HepG2 (cell line): ENCODE data around the gene SFTA2. TPM values are rescaled to one million over a fixed set of nuclear protein-coding genes. Genes with fewer than 3 reads are reported as not detected.

ENCODE experiments used
- DPF2 ChIP-seq: sonication (generic); formaldehyde crosslinking; IDR thresholded peaks from 2 replicates; pipeline ENCODE4 v1.4.0; 2020; ENCODE audit warnings: mild to moderate bottlenecking, low read depth, missing genetic modification reagents, borderline replicate concordance
- GPBP1L1 ChIP-seq: sonication (generic); formaldehyde crosslinking; IDR thresholded peaks from 2 replicates; pipeline ENCODE4 v1.5.0; 2020; ENCODE audit warnings: mild to moderate bottlenecking, missing genetic modification reagents
- HNRNPK ChIP-seq: fragments of 200-400 bp; formaldehyde crosslinking; IDR thresholded peaks from 2 replicates; pipeline ENCODE4 v1.6.1; 2018; ENCODE audit warnings: low read length, low read depth, moderate library complexity, mild to moderate bottlenecking; ENCODE audit not compliant: poor library complexity, severe bottlenecking
- SRSF4 ChIP-seq: fragments of 200-400 bp; formaldehyde crosslinking; IDR thresholded peaks from one replicate; pipeline ENCODE4 v1.6.1; 2018; ENCODE audit warnings: mild to moderate bottlenecking, low read depth, low read length, moderate library complexity; ENCODE audit not compliant: poor library complexity, severe bottlenecking
- THAP9 ChIP-seq: sonication (generic); formaldehyde crosslinking; IDR thresholded peaks from 2 replicates; pipeline ENCODE4; 2020; ENCODE audit warnings: missing genetic modification reagents, mild to moderate bottlenecking, borderline replicate concordance
- ZNF234 ChIP-seq: sonication (generic); formaldehyde crosslinking; conservative IDR thresholded peaks from 2 replicates; pipeline ENCODE4 v1.5.1; 2020; ENCODE audit warnings: mild to moderate bottlenecking, missing genetic modification reagents
- ZNF510 ChIP-seq: sonication (generic); formaldehyde crosslinking; IDR thresholded peaks from 2 replicates; pipeline ENCODE4 v1.4.0; 2020; ENCODE audit warnings: low read depth, mild to moderate bottlenecking, missing genetic modification reagents
- ZNF546 ChIP-seq: sonication (generic); formaldehyde crosslinking; conservative IDR thresholded peaks from 2 replicates; pipeline ENCODE4 v1.8.1; 2023; ENCODE audit warnings: mild to moderate bottlenecking, missing genetic modification reagents
- ZNF550 ChIP-seq: sonication (generic); formaldehyde crosslinking; IDR thresholded peaks from 2 replicates; pipeline ENCODE4 v1.4.0; 2020; ENCODE audit warnings: mild to moderate bottlenecking, missing genetic modification reagents, borderline replicate concordance
- ZNF850 ChIP-seq: sonication (generic); formaldehyde crosslinking; conservative IDR thresholded peaks from 2 replicates; pipeline ENCODE4 v1.9.0; 2021; ENCODE audit warnings: mild to moderate bottlenecking, missing genetic modification reagents
- ZSCAN21 ChIP-seq: sonication (generic); formaldehyde crosslinking; IDR thresholded peaks from 2 replicates; pipeline ENCODE4 v1.8.0; 2022; ENCODE audit warnings: mild to moderate bottlenecking, missing genetic modification reagents, moderate library complexity, borderline replicate concordance
- microRNA-seq: library from miRNA; unstranded; fragments of <30 nt; microRNA quantifications from one replicate; pipeline ENCODE4, GENCODE V29; 2020
- polyA plus RNA-seq, 8 experiments: library from polyadenylated mRNA; depleted of rRNA in 3 of 8; stranded (reverse) in 7 of 8; unstranded in 1 of 8; fragments of >200 nt; fragmentation: Illumina TruSeq in 4 of 8; extraction: Trizol in 4 of 8; gene quantifications; 2 replicates each; pipeline versions ENCODE4 v1.2.1 to v1.2.3, GENCODE V29; 2011 to 2016; ENCODE audit warnings: low read depth in 4 of 8, missing spikeins in 1 of 8, mixed read lengths in 1 of 8; ENCODE audit not compliant: insufficient read depth in 1 of 8
- small RNA-seq, 3 experiments: library from RNA; depleted of rRNA; stranded (forward); fragments of <200 nt; gene quantifications; one replicate each; pipeline ENCODE3, GENCODE V24; 2012; ENCODE audit warnings: low read depth in 2 of 3, low replicate concordance in 1 of 3; ENCODE audit not compliant: insufficient read length in 3 of 3, insufficient read depth in 2 of 3
- total RNA-seq, 5 experiments: library from RNA; depleted of rRNA; stranded (reverse); fragments of >200 nt; fragmentation: Illumina TruSeq; extraction: Trizol; gene quantifications; 2 replicates each; pipeline ENCODE4 v1.2.3, GENCODE V29; 2016; ENCODE audit warnings: low read depth in 1 of 5

The SFTA2 gene
- total and polyA plus RNA-seq, 2 of the 13 experiments (the other 11 are each of a cell fraction or from before 2014, with no cell fraction given) = not detected

GRCh38 chr6:30881392-30882203, 50.4 kb downstream of the SFTA2 start (continued):
- TF ChIP-seq ZNF510 (CRISPR knock-in tag) = no peak
- TF ChIP-seq ZNF546 (CRISPR knock-in tag) = 0 out of 2 replicates have a peak, but pooled peaks have one; percentile 2
- no peak for TF ChIP-seq ZNF550 (CRISPR knock-in tag)
- TF ChIP-seq THAP9 (CRISPR knock-in tag) = no peak
- TF ChIP-seq GPBP1L1 (CRISPR knock-in tag) = no peak
- no peak for TF ChIP-seq ZNF850
- TF ChIP-seq ZNF234 (CRISPR knock-in tag) = no peak
- no peak for TF ChIP-seq HNRNPK
- no peak for TF ChIP-seq DPF2 (CRISPR knock-in tag)
- TF ChIP-seq ZSCAN21 (CRISPR knock-in tag) = no peak
- no peak for TF ChIP-seq SRSF4

Small RNA genes lying within 50 kb of the gene (microRNA-seq; reads per million reads assigned to microRNA genes)
- gene MIR4640 = 2.2 reads per million, percentile 11 among the genes with 10 or more reads in this experiment

Small RNA genes lying within 50 kb of the gene (small RNA-seq; reads per million reads assigned to genes)
- 0 reads per million in 3 experiments for gene RF00019

Other genes starting within 250 kb of the SFTA2 start
- 3.1 and 4.9 TPM in 2 replicates for gene PPP1R18, start 245.5 kb downstream of the SFTA2 start, total RNA-seq (2016; rRNA removed; fragmentation: Illumina TruSeq; extraction: Trizol)
- gene PPP1R18, start 245.5 kb downstream of the SFTA2 start, polyA plus RNA-seq (2011; rRNA removed) = 9.2 and 10.5 TPM in 2 replicates
- gene NRM, start 241.2 kb downstream of the SFTA2 start, total RNA-seq (2016; rRNA removed; fragmentation: Illumina TruSeq; extraction: Trizol) = 7.4 and 16.0 TPM in 2 replicates
- 12.5 TPM in 2 replicates for gene NRM, start 241.2 kb downstream of the SFTA2 start, polyA plus RNA-seq (2011; rRNA removed)
- gene MDC1, start 214.9 kb downstream of the SFTA2 start, total RNA-seq (2016; rRNA removed; fragmentation: Illumina TruSeq; extraction: Trizol) = 8.4 and 20.5 TPM in 2 replicates
- gene MDC1, start 214.9 kb downstream of the SFTA2 start, polyA plus RNA-seq (2011; rRNA removed) = 11.7 and 14.0 TPM in 2 replicates
- 911 and 1,275 TPM in 2 replicates for gene TUBB, start 211.8 kb downstream of the SFTA2 start, total RNA-seq (2016; rRNA removed; fragmentation: Illumina TruSeq; extraction: Trizol)
- 980 and 1,163 TPM in 2 replicates for gene TUBB, start 211.8 kb downstream of the SFTA2 start, polyA plus RNA-seq (2011; rRNA removed)
- gene FLOT1, start 189.5 kb downstream of the SFTA2 start, total RNA-seq (2016; rRNA removed; fragmentation: Illumina TruSeq; extraction: Trizol) = 77.8 and 82.3 TPM in 2 replicates
- gene FLOT1, start 189.5 kb downstream of the SFTA2 start, polyA plus RNA-seq (2011; rRNA removed) = 130 and 150 TPM in 2 replicates
- 28.7 and 51.1 TPM in 2 replicates for gene IER3, start 187.6 kb downstream of the SFTA2 start, total RNA-seq (2016; rRNA removed; fragmentation: Illumina TruSeq; extraction: Trizol)
- gene IER3, start 187.6 kb downstream of the SFTA2 start, polyA plus RNA-seq (2011; rRNA removed) = 131 and 151 TPM in 2 replicates
- gene DDR1, start 47.7 kb downstream of the SFTA2 start, total RNA-seq (2016; rRNA removed; fragmentation: Illumina TruSeq; extraction: Trizol) = 7.0 and 16.7 TPM in 2 replicates
- gene DDR1, start 47.7 kb downstream of the SFTA2 start, polyA plus RNA-seq (2011; rRNA removed) = 20.2 and 25.0 TPM in 2 replicates
- 15.9 and 18.0 TPM in 2 replicates for gene GTF2H4, start 24.0 kb downstream of the SFTA2 start, total RNA-seq (2016; rRNA removed; fragmentation: Illumina TruSeq; extraction: Trizol)
- 49.3 and 58.3 TPM in 2 replicates for gene GTF2H4, start 24.0 kb downstream of the SFTA2 start, polyA plus RNA-seq (2011; rRNA removed)
- gene VARS2, start 17.9 kb downstream of the SFTA2 start, total RNA-seq (2016; rRNA removed; fragmentation: Illumina TruSeq; extraction: Trizol) = 45.9 and 71.8 TPM in 2 replicates
- gene VARS2, start 17.9 kb downstream of the SFTA2 start, polyA plus RNA-seq (2011; rRNA removed) = 61.8 and 68.8 TPM in 2 replicates
- not detected in 2 replicates for gene MUCL3, start 8.8 kb upstream of the SFTA2 start, total RNA-seq (2016; rRNA removed; fragmentation: Illumina TruSeq; extraction: Trizol)
- not detected in 2 replicates for gene MUCL3, start 8.8 kb upstream of the SFTA2 start, polyA plus RNA-seq (2011; rRNA removed)
- not detected in 2 replicates for gene MUC21, start 51.5 kb upstream of the SFTA2 start, total RNA-seq (2016; rRNA removed; fragmentation: Illumina TruSeq; extraction: Trizol)
- not detected in 2 replicates for gene MUC21, start 51.5 kb upstream of the SFTA2 start, polyA plus RNA-seq (2011; rRNA removed)
- gene MUC22, start 78.3 kb upstream of the SFTA2 start, total RNA-seq (2016; rRNA removed; fragmentation: Illumina TruSeq; extraction: Trizol) = not detected in 2 replicates
- gene MUC22, start 78.3 kb upstream of the SFTA2 start, polyA plus RNA-seq (2011; rRNA removed) = not detected in 2 replicates
- gene C6orf15, start 180.4 kb upstream of the SFTA2 start, total RNA-seq (2016; rRNA removed; fragmentation: Illumina TruSeq; extraction: Trizol) = not detected in 2 replicates
- gene C6orf15, start 180.4 kb upstream of the SFTA2 start, polyA plus RNA-seq (2011; rRNA removed) = not detected in 2 replicates
- gene PSORS1C1, start 182.6 kb upstream of the SFTA2 start, total RNA-seq (2016; rRNA removed; fragmentation: Illumina TruSeq; extraction: Trizol) = 0.02 TPM in 1 of 2 replicates, not detected in the other
- 0.01 and 0.24 TPM in 2 replicates for gene PSORS1C1, start 182.6 kb upstream of the SFTA2 start, polyA plus RNA-seq (2011; rRNA removed)
- not detected in 2 replicates for gene CDSN, start 188.3 kb upstream of the SFTA2 start, total RNA-seq (2016; rRNA removed; fragmentation: Illumina TruSeq; extraction: Trizol)
- not detected in 2 replicates for gene CDSN, start 188.3 kb upstream of the SFTA2 start, polyA plus RNA-seq (2011; rRNA removed)
- gene PSORS1C2, start 206.9 kb upstream of the SFTA2 start, total RNA-seq (2016; rRNA removed; fragmentation: Illumina TruSeq; extraction: Trizol) = not detected in 2 replicates
- not detected in 2 replicates for gene PSORS1C2, start 206.9 kb upstream of the SFTA2 start, polyA plus RNA-seq (2011; rRNA removed)
- gene CCHCR1, start 225.6 kb upstream of the SFTA2 start, total RNA-seq (2016; rRNA removed; fragmentation: Illumina TruSeq; extraction: Trizol) = 20.2 and 28.2 TPM in 2 replicates
- 14.6 and 17.2 TPM in 2 replicates for gene CCHCR1, start 225.6 kb upstream of the SFTA2 start, polyA plus RNA-seq (2011; rRNA removed)
- 20.5 and 22.2 TPM in 2 replicates for gene TCF19, start 226.4 kb upstream of the SFTA2 start, total RNA-seq (2016; rRNA removed; fragmentation: Illumina TruSeq; extraction: Trizol)
- 4.2 and 4.9 TPM in 2 replicates for gene TCF19, start 226.4 kb upstream of the SFTA2 start, polyA plus RNA-seq (2011; rRNA removed)
- 1.2 and 2.5 TPM in 2 replicates for gene POU5F1, start 238.5 kb upstream of the SFTA2 start, total RNA-seq (2016; rRNA removed; fragmentation: Illumina TruSeq; extraction: Trizol)
- gene POU5F1, start 238.5 kb upstream of the SFTA2 start, polyA plus RNA-seq (2011; rRNA removed) = 6.8 and 7.2 TPM in 2 replicates